Activated gamma-delta T cell treated with Interleukin-2 at 50 U/mL for 16 hours (primary cell): Measurements from ENCODE around the gene CIC.

Experiments
- DNase-seq: peaks from one replicate; pipeline ENCODE4 v3.0.0-alpha.2; 2020

CIC gene

GRCh38 chr19:42268704-42269477, at the start of gene CIC:
TSS of gene CIC (plus strand) at chr19:42269252. CDS start at chr19:42271784, 2,532 bp downstream.
- peak; percentile 99 for DNase-seq

- peak; percentile 96 for DNase-seq
These were observed 49.0 kb upstream of the CIC start, which contains the start of gene ZNF526 for GRCh38 chr19:42219812-42220750. TSS of gene ZNF526 (plus strand) at chr19:42220312. CDS start at chr19:42224404, 4,092 bp downstream.

GRCh38 chr19:42220751-42221097, 48.3 kb upstream of the CIC start:
- no peak for DNase-seq

- no peak for DNase-seq
These were observed 43.9 kb upstream of the CIC start for GRCh38 chr19:42224940-42225717.

- no peak for DNase-seq
These were observed 43.2 kb upstream of the CIC start for GRCh38 chr19:42225718-42226292.

GRCh38 chr19:42226886-42227285, 42.2 kb upstream of the CIC start:
- DNase-seq, result no peak

GRCh38 chr19:42228641-42229040, 40.4 kb upstream of the CIC start:
- DNase-seq, result no peak

- no peak for DNase-seq
These were observed 39.7 kb upstream of the CIC start for GRCh38 chr19:42229301-42229854.

- DNase-seq, result no peak
These were observed 39.1 kb upstream of the CIC start for GRCh38 chr19:42229855-42230351.

- no peak for DNase-seq
These were observed 38.5 kb upstream of the CIC start for GRCh38 chr19:42230571-42230970.

GRCh38 chr19:42232435-42232834, 36.6 kb upstream of the CIC start:
- DNase-seq, result no peak

GRCh38 chr19:42233106-42233505, 35.9 kb upstream of the CIC start:
- DNase-seq, result no peak

GRCh38 chr19:42233678-42234292, 35.3 kb upstream of the CIC start:
- no peak for DNase-seq

- no peak for DNase-seq
These were observed 34.7 kb upstream of the CIC start for GRCh38 chr19:42234364-42234763.

- no peak for DNase-seq
These were observed 33.9 kb upstream of the CIC start for GRCh38 chr19:42235181-42235580.

- no peak for DNase-seq
These were observed 29.4 kb upstream of the CIC start for GRCh38 chr19:42239544-42240220.

GRCh38 chr19:42241279-42241678, 27.8 kb upstream of the CIC start:
- DNase-seq, result no peak

GRCh38 chr19:42242069-42242511, 27.0 kb upstream of the CIC start:
- peak; percentile 31 for DNase-seq

GRCh38 chr19:42242512-42243409, 26.3 kb upstream of the CIC start, which contains the start of gene GSK3A:
TSS of gene GSK3A (minus strand) at chr19:42242602. CDS start at chr19:42242465, 137 bp downstream.
- peak; percentile 94 for DNase-seq
